Mammary epithelial cell (primary cell): ENCODE results near the gene OR2A12.
"Not testable (repeated sequence)": the region's sequence is repeated elsewhere in the genome, so short reads cannot be mapped to it uniquely, and the experiment has no call there.

Source experiments
- EZH2 ChIP-seq: IDR thresholded peaks from 2 replicates; pipeline ENCODE4 v1.6.1; 2012; ENCODE audit warnings: low read length, inconsistent platforms, borderline replicate concordance
- TF ChIP-seq, protein P1 (sequence below), 2 donors: IDR thresholded peaks in 1 of 2; conservative IDR thresholded peaks in 1 of 2; 2 replicates each; pipeline ENCODE4 v1.5.1; 2011 to 2012; ENCODE audit warnings: inconsistent platforms in 2 of 2, low read length in 2 of 2, mild to moderate bottlenecking in 2 of 2, control low read depth in 1 of 2, low read depth in 1 of 2; ENCODE audit not compliant: insufficient read depth in 1 of 2; ENCODE audit errors: extremely low read depth in 1 of 2

DNA sequence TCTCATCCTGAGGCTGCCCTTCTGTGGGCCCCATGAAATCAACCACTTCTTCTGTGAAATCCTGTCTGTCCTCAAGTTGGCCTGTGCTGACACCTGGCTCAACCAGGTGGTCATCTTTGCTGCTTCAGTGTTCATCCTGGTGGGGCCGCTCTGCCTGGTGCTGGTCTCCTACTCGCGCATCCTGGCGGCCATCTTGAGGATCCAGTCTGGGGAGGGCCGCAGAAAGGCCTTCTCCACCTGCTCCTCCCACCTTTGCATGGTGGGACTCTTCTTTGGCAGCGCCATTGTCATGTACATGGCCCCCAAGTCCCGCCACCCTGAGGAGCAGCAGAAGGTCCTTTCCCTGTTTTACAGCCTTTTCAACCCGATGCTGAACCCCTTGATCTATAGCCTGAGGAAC lies 35.2 kb upstream of the OR2A12 start:
- TF ChIP-seq, protein P1, sequence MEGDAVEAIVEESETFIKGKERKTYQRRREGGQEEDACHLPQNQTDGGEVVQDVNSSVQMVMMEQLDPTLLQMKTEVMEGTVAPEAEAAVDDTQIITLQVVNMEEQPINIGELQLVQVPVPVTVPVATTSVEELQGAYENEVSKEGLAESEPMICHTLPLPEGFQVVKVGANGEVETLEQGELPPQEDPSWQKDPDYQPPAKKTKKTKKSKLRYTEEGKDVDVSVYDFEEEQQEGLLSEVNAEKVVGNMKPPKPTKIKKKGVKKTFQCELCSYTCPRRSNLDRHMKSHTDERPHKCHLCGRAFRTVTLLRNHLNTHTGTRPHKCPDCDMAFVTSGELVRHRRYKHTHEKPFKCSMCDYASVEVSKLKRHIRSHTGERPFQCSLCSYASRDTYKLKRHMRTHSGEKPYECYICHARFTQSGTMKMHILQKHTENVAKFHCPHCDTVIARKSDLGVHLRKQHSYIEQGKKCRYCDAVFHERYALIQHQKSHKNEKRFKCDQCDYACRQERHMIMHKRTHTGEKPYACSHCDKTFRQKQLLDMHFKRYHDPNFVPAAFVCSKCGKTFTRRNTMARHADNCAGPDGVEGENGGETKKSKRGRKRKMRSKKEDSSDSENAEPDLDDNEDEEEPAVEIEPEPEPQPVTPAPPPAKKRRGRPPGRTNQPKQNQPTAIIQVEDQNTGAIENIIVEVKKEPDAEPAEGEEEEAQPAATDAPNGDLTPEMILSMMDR (conservative IDR thresholded peaks at IDR 0.05 in 1 of 2, IDR thresholded peaks at IDR 0.05 in 1 of 2; ENCODE audit: extremely low read depth in 1 of 2, insufficient read depth in 1 of 2, low read depth in 1 of 2, low read length in 2 of 2) = not testable (repeated sequence)
- not testable (repeated sequence) for TF ChIP-seq EZH2
